ENCODE measurements around the gene PPP2R1B.
"Not testable (repeated sequence)": the region's sequence is repeated elsewhere in the genome, so short reads cannot be mapped to it uniquely, and the experiment has no call there.

PPP2R1B gene

DNA sequence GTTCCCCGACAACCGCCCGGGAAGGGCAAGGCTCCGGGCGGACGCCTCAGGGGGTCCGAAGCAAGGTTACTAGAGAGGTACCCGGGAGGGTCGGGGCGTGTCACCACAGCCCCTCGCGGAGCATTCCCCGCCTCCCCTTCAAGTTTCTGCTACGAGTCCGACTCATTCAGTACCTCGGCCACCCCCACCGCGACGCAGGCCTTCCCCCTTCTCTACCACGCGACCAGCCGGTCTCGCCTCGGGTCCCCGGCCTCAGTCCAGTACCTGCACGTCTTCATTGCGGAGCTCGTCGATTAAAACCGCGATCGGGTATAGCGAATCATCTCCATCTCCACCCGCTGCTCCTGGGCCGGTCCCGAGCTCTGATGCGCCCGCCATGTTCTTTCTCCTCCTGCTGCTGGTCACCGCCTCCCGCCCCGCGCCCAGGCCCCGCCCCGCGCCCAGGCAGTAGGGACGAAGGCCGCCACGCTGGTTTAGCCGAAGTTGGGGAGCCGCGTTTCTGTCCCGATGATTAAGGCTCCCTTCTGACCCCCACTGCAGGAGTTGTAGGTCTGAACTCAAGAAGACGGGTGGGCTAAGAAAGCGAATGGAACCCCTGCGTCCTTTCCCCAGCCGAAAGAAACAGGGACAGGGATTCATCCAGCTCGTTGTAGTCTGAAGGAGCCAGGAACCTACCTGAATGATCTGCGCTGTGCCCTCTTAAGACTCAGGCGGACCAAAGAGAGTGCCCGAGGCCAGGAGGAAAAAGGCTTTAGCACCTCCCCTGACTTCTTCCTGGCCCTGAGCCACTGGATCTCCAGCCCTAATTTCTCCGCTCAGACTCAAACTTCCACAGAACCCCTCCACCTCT is at the start of gene PPP2R1B:
PPP2R1B (minus strand) TSS at position 406 of the 850 bp plus-strand sequence; CDS start at position 378, 28 bp downstream.
- peak; percentile 65 for DNase-seq

DNA sequence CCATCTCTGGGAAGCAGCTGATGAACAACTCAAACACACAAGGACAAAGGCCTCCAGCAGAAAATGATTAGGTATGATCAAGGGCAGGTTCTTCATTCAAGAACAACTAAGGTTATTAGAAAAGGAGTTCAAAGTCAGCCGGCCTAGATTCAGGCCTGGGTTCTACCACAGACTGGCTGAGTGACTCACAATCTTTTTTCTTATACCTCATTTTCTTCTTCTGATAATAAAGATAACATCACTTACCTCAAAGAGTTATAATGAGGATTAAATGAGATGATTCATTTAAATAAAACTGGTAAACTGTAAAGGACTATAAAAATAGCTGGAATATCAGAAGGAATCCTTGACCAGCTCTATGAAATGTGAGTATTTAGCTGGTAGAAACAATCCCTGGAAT is 49.3 kb upstream of the PPP2R1B start:
- DNase-seq = no peak

DNA sequence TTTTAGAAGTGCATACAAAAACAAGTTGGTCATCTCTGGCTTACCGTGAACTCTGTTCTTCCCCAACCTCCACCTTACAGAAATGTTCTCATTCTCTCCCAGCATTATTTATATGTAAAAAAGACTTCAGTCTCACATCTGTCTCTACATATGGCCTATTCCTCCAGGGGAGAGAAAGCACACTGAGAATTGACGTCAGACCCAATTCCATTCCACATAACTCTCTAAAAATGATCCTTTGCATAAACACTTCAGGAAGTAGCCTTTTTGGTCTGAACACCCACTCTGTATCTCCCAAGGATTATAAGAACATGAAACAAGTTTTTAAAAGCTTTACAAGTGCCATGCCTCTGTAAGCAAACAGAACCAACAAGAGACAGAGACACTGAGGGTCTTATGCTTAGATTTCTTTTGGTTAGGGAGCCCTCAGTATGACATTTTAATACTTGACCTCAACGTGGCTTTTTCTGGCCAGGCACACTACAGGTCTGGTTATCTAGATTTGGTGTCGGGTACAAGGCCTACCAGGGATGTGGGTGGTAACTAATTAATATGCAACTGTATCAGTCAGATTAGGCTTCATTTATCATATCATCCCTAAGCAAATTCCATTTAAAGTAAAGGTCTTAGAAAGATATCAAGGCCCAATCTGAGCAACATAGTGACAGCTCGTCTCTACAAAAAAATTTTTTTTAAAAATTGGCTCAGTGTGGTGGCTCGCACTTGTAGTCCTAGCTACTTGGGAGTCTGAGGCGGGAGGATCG is 48.5 kb upstream of the PPP2R1B start:
- DNase-seq = no peak

DNA sequence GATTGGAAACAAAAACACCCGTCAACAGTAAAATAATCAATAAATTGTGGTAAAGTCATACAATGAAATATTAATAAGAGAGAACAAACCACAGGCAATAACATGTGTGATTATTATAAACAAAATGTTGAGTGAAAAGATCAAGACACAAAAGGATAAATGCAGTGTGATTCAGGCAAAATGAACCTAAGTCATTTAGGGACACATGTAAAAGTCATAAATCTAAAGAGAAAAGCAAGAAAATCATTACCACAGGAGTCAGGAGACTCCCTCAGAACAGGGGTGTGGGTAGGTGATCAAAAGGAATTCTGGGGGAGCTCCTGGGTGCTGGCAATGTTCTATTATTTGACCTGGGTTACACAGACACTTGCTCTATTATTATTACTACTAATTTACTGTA is 47.9 kb upstream of the PPP2R1B start:
- no peak for DNase-seq

DNA sequence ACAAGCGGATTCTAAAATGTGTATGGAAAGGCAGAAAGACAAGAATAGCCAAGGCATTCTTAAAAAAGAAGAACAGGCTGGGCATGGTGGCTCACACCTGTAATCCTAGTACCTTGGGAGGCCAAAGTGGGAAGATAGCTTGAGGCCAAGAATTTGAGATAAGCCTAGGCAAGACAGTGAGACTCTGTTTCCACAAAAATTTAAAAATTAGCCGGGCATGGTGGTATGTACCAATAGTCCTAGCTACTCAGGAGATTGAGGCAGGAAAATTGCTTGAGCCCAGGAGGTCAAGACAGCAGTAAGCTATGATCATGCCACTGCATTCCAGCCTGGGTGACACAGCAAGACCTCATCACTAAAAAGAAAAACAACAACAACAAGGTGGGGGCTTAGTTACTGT is 46.0 kb upstream of the PPP2R1B start:
- DNase-seq = no peak

DNA sequence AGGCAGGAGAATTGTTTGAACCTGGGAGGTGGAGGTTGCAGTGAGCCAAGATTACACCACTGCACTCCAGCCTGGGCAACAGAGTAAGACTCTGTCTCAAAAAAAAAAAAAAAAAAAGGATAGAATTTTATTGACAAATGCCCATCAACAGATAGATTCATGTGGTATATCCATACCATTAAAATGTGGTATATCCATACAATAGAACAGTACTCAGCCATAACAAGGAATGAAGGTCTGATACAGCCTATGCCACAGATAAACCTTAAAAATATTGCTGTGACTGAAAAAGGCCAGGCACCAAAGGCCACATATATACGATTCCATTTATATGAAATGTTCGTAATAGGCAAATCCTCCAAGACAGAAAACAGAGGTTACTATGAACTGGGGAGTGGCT is 45.3 kb upstream of the PPP2R1B start:
- no peak for DNase-seq

DNA sequence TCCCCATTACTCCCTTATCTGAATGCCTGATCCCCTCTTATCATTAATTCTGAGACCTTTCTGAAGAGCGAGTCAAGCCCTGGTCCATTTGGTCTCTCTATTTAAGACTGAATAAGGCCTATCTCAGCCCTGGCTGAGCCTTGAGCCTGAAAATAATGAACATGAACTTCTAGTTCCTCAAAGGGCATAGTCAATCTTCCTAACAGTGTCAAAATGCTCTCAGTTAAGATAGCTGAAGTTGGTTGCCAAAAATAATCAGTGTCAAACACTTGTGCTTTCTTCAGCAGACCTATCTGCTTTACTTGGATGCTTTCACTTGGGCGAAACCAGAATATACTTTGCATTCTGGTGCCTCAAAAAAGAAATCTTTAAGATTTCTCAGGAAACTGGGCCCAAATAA is 42.6 kb upstream of the PPP2R1B start:
- DNase-seq = no peak

DNA sequence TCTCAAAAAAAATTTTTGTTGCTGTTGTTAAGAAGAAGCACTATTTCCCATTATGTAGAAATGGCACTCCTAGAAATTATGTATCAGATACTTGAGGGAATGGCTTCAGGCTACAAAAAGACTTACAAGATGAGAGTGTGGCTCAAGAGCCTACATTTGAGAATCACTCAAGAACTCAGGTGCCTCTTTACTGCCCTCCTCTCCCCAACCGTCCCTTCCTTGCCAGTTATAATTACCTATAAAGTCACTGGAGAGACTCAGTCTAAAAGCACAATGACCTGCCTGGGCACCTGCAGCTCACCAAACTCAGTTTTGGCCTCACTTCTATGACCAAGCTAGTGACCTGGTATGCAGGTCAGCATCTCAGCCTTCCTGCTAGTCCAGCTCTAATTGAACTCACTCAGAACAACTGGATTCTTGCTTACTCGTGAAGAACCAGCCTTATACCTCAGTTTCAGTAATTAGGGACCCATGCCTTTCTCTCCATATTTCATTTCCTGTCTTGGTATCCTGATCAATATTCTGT is 41.9 kb upstream of the PPP2R1B start:
- no peak for DNase-seq

DNA sequence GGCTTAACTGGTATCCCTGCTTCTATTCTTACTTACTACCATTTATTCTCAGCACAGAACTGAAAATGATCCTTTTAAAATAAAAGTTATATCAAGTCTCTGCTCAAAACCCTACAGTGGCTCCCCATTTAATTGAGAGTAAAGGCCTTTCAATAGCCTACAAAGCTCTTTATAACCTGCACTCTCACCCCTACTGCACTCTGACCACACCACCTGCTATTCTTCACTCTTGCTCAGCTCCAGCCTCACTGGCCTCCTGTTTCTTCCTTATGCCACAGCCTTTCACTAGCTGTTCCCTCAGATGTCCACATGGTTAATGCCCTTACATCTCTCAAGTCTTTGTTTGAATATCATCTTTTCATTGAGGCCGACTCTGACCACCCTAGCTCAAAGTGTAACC is 40.9 kb upstream of the PPP2R1B start:
- no peak for DNase-seq

DNA sequence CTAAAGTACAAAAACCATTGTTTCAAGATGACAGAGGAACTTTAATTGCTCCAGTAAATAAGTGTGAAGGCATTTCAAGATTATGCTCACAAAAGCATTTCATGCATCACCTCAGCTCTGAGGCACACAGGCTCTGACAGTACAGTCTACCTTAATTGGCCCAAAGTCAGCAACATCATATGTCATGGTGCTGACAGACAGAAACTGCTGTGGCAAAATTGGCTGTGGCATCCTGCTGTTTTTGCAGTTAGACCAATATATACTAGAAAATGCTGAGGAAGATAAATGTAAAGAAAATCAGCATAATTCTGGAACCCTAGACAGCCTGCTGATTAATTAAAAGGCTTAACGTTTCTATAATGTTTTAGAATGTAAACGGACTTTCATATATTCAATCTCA is 34.9 kb upstream of the PPP2R1B start:
- no peak for DNase-seq

DNA sequence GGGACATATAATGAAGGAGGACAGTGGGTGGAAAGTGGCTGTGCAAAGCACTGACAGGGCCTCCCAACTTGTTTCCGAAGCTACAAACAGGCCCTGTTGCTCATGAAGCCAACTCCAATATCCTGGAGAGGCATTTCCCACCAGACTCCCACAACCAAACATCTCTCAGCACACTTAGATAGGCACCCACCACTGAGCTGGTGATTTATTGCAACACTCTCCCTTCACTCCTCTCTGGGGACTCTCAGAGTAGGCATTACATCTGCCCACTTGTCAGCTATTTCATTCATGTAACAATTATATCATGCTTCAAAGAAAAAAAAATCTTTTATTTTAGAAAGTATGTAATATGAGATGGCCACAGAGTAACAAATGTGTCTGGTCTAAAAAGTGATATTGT is 32.1 kb upstream of the PPP2R1B start:
- DNase-seq = no peak

DNA sequence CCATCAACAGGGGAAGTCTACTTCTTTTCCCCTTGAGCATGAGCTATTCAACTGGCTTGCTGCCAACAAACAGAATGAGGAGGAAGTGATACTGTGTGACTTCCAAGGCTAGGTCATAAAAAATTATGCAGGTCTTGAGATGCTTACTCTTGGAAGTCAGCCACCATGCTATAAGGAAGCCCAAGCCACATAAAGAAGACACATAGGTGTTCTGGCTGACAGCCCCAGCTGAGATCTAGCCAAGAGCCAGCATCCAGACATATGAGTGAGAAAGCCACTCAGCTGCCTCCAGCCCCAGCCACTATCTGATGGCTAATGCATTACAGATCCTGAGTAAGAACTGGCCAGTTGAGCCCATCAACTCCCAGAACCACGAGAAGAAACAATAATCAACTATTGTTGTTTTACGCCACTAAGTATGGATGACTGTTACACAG is 31.0 kb upstream of the PPP2R1B start:
- DNase-seq = no peak

DNA sequence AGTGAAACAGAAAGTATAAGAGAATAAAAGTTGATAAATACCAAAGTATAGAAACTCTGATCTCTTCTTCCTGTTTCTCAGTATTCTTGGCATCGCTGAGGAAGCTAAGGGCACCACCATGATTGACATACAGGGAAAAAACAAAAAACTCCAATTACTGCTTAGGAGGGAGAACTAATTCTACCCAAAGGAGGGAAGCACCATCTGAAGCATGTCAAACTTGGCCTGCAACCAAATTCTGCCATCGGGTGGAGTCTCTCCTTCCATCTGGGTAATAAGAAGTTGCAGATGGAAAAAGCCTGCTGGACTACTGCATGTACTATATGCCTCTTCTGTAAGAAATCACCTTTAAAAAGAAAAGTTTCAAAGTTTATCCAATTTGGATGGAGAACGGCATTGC is 30.5 kb upstream of the PPP2R1B start:
- no peak for DNase-seq

DNA sequence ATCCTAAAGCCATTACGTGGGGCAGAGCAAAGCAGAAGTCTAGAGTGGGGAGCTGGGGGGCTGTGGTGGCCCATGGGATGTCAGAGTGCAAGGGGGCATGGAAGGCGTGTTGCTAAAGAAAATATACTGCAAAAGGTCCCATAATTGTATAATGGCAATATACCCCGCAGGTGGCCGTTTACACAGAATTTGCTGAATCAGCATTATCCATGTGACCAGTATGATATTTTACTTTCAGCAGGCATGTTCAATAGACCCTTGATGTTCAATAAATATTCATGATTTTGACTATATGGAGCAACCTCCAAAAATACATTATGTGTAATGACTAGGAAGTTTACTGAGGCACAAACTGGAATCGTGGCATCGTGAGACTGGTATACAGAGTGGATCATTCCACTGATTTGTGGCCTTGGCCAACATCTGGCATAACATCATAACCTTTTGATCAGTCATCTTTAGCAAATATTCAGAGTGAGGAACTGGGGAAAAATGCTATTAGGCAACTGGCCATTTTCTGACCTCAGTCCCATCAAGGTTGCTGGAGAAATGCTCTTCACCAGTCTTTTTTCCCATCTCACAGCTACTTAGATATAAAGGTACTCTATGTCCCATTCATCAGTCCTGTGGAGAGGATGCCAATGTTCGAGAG is 29.3 kb upstream of the PPP2R1B start:
- no peak for DNase-seq

DNA sequence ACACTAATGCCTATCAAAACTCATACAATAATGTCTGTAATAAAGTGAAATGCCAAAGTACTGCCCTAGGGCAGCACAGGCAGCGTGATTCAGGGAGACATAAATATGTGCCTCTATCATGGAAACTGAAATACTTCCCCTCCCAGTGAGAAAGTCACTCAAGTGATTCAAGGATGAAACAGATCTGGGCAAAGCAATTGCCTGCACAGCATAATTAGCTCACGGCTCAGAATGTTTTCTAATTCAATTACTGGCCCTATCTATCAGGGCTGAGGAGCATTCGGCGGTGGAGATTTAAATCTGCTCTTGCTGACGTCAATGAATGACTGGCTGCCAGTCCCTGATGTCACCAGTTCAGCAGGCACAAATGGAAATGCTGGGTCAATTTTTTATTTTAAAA is 27.7 kb upstream of the PPP2R1B start:
- no peak for DNase-seq

DNA sequence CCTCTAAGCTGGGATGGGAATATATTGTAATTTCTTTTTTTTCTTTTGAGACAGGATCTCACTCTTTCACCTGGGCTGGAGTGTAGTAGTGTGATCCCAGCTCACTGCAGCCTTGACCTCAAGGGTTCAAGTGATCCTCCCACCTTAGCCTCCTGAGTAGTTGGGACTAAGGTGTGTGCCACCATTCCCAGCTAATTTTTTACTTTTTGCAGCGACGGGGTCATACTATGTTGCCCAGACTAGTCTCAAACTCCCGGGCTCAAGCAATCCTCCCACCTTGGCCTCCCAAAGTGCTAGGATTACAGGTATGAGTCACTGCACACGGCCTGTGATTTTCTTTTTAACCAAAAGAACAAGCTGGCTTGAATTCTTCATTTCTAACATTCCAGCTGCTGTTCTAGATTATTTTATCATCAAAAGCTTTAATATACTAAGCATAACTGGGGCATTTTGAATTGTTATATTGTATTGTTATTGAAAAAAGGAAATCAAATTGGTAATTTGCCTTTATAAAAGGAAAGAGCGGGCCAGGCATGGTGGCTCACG is 26.8 kb upstream of the PPP2R1B start:
- no peak for DNase-seq

DNA sequence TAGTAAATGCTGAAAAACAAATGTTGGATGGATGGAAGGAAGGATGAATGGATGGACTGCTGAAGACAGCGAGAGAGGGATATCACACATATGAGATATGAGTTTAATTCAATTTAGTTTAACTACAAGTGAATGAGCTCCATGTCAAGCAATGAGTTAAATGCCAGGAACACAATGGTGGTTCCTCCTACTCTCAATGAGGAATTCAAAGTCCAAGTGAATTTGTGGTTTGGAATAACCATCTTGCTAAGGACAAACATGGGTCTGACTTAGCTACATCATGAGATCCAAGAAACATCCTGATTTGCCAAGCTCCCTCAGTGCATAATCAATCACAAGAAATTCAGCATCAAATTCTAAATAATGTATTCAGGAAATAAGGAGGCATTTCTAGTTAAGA is 26.1 kb upstream of the PPP2R1B start:
- no peak for DNase-seq

DNA sequence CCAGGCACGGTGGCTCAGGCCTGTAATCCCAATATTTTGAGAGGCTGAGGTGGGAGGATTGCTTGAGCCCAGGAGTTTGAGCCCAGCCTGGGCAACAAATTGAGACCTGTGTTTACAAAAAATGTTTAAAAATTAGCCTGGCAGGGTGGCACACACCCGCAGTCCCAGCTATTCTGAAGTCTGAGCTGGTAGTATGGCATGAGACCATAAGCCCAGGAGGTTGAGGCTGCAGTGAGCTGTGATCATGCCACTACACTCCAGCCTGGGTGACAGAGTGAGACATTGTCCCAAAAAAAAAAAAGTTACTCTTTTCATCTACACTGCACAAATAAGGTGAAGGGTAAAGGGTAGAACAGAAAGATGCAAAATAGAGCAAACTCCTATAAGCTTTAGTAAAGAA is 22.3 kb upstream of the PPP2R1B start:
- DNase-seq = no peak

DNA sequence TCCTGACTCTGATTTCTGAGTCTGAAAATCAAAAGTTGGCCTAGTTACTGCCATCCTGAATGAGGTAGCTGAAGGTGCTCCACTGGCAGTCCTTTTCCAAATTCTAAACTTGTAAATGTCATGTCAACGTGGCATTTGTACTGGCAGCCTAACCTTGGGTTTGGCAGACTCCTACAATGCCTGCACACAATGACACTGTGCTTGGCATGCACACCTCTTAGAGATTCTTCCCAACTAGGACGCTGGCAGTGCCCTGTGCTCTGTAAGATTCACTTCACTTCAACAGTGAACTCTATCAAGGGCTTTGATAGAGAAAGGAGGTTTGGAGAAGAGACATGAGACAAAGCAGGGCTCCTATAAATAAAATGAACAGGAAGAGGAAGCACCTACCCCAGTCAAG is 21.9 kb upstream of the PPP2R1B start:
- no peak for DNase-seq

DNA sequence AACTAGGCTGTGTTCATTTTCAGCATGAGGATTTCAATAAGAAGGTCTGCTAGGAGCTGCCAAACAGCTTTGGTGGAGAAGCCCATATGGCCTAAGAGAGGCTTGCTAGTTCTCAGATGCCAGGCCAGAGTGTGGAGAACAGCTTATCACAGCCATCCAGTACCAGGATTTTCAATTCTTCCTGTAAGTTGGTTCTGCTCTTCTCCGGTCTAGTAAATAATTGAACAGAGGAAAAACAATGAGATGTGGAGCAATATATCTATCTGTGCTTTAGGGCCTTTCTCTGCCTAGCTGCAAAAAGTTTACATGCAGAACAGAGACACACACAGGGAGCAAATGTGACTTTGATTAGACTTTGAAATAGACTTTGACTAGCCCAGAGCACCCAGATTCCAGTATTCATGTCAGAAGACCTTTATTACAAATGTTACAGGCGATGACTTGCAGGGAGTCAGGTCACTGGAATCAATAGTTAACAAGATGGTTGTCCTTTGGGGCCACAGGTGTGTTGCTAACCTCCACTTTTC is 19.8 kb upstream of the PPP2R1B start:
- no peak for DNase-seq

DNA sequence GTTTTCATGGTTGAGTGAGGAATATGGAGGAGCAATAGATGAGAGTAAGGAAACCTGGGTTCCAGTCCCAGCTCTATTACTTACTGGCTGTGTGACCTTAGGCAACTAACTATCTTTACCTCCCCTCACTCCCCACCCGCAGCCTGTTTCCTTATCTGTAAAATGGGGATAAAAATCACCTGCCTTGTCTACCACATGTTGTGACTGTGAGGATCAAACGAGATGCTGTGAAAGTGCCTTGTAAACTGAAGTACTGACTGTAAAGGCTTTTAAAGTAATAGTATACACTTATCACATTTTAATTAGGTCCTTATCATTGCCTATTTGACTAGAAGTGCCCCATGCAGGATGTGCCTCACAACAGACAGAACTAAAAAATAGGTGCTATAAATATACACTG is 18.9 kb upstream of the PPP2R1B start:
- DNase-seq = no peak

DNA sequence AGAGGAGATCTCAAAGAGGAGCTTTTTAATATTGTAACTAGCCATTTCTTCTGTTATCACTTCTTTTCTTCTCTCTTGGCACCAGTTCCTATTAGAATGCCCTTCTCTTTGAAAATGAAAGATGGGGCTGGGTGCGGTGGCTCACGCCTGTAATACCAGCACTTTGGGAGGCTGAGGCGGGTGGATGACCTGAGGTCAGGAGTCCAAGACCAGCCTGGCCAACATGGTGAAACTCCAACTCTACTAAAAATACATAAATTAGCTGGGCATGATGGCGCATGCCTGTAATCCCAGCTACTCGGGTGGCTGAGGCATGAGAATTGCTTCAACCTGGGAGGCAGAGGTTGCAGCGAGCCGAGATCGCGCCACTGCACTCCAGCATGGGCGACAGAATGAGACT is 18.1 kb upstream of the PPP2R1B start:
- not testable (repeated sequence) for DNase-seq

Data from CD4-positive, alpha-beta T cell treated with Interferon gamma for 1 hour (primary cell).